ENCODE measurements around the gene IQUB.
"Not testable (repeated sequence)": the region's sequence is repeated elsewhere in the genome, so short reads cannot be mapped to it uniquely, and the experiment has no call there.

Gene IQUB

DNA sequence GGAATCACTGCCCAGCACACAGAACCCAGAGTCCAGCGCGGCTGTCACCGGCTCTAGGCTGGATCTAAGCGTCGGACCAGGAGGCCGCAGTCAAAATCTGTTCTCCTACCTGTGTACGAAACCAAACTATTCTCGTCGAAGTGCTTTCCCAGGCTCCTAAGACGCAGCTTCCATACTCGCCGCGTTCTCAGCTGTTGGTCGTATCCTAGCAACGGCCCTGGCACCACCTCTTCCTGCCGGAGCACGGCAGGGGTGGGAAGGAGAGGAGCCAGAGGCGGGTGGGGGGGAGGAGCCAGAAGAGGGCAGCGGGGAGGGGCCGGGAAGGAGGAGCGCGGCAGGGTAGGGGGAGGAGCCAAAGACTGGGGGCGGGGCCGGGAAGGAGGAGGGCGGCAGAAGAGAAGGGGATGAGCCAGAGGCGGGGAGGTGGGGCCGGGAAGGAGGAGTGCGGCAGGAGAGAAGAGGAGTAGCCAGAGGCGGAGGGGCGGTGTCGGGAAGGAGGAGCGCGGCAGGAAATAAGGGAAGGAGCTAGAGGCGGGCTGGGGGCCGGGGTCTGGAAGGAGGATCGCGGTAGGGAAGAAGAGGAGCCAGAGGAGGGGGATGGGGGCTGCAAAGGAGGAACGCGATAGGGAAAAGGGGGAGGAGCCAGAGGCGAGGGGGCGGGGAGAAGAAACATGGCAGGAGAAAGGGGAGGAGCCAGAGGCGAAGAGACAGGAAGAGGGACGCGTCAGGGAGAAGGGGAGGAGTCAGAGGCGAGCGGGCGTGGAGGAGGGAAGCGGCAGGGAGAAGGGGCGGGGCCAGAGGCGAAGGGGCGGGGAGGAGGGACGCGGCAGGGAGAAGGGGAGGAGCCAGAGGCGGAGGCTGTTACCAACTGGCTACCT is at the start of gene IQUB:
IQUB (minus strand) TSS at position 213 of the 878 bp plus-strand sequence. CDS start 22,255 bp downstream, outside the sequence.
- FAIRE-seq (peak; percentile 57), DNase-seq (ENCODE audit: insufficient read length, low spot score) (peak; percentile 85)

DNA sequence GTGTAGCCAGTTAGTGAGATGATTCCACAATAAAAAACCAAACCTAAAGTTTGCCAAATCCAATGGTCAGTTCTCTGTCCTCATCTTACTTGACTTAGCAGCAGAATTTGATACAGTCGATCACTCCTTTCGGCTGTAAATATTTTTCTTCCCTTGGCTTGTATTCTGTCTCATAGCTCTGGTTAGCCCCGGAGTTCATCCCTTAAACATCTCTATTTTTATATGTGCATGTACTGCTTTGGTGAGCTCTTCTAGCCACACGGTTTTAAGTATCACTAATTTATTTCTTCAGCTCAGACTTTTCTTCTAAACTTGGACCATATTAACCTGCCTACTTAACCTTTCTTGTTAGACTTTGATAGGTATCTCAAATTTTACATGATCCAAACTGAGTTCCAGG is 49.4 kb upstream of the IQUB start:
- FAIRE-seq, result no peak
- DNase-seq (ENCODE audit: insufficient read length, low spot score), result no peak

DNA sequence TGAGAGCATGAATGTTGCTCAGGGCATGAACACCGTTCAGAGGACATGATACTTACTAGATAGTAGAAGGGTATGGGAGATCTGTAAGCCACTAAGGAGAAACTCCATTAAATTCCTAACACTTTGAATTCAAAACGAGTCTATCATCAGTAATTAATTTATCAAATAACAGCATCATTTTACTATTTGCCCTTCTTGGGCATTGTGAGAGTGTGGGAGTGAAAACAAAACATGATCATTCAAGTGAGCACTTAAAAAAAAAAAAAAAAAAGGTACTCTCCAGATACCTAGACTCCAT is 46.7 kb upstream of the IQUB start:
- FAIRE-seq (no peak), DNase-seq (ENCODE audit: insufficient read length, low spot score) (no peak)

DNA sequence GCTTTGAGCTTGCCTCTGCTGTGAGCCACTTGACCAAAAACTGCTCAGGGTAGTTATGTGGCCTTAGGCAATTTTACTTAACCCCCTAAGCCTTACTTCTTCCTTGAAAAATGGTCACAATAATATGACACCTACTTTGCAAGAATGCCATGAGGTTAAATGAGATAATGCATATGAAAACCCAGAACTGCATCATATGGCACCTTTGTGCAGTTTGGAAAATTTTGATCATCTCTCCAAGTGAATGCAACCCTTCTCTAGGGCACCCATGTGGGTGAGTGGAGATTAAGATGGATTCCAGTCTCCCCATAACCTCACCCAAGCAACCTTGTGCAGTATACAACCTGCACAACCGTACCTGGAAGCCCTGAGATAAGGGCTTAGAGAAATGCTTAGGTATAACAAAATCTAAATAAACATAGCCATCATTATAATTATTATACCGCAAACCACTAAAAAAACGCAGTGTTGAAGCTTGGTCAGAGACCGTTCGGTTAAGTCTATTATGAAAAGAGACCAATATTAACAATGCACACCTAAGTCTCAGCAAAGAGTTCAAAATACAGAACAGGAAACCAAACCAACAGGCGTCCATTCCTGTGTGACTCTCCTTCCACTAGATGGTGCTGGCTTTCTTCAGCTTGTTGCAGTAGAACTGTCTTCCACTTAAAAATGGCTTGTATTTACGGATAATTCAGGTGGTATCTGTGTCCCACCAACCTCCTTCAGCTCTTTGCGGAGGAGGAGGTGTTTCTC is 46.2 kb upstream of the IQUB start:
- DNase-seq (ENCODE audit: insufficient read length, low spot score), result peak; percentile 8
- no peak for FAIRE-seq

DNA sequence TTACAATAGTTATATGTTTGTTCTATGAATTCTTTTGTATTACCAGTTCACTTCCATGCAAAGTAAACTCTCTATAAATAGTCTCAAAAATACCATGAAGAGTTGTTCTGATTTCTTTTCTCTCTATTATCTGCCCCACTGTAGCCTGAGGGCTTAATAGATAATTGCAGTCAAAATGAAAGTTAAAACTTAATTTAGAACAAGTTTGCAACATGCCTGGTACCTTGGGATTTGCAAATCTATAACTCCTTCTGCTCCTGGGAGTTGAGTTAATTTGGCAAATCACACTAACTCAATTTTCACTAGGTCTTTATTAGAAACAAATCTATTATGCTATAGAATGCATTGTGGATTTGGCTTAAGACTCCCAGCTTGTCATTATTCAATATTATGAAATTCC is 45.0 kb upstream of the IQUB start:
- FAIRE-seq, result no peak
- DNase-seq (ENCODE audit: insufficient read length, low spot score), result no peak

DNA sequence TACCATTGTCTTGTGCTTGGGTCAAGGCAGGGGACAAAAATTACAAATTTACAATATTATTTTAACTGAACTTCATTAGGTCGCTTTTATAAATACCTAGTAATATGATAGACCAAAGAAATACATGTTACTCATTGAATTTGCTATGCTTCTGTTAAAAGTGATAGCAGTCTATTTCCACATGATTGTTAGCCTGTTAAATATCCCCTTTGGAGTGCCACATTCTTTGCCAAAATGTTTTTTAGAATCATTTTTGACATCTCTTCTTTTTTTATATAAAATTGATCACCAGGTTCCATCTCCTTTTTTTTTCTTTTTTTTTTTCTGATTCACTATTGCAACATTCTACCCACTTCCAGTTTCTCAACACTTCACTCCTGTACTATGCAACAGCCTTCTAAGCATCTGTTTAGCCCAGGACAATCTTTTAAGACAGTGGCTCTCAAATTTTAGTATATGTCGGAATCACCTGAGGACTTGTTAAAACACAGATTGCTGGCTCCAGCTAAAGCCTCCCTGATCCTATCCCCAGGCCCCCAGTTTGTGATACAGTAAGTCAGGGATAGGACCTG is 39.6 kb upstream of the IQUB start:
- DNase-seq (ENCODE audit: insufficient read length, low spot score), result no peak
- FAIRE-seq, result no peak

DNA sequence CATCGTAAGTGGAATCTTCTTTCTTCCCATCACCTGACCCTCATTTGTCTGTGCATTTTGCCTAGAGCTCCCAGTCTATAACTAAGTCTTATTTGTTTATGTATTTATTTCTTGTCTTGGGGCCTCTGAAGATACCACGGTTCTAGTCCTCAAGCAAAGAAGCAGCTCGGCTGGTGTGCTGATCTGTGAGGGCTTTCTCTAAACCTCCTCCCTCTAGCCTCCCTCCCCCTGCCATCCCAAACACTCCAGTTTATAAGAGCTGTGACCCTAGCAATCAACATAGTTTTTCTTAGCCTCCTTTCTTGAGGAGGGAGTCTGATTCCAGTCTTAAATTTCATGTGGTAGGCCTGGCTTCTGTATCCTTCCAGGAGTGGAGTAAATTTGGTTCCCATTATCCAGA is 38.9 kb upstream of the IQUB start:
- DNase-seq (ENCODE audit: insufficient read length, low spot score) (no peak), FAIRE-seq (no peak)

DNA sequence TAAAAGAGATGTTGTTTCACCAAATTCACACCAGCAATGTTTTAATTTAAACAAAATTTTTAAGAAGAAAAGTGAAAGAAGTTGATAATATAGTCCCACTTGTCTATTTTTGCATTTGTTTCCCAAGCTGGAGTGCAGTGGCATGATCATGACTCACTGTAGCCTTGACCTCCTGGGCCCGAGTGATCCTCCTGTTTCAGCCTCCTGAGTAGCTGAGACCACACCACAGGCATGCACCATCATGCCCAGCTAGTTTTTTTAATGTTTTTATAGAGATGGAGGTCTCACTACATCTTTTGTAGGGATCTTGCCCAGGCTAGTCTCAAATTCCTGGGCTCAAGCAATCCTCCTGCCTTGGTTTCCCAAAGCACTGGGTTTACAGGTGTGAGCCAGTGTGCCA is 37.3 kb upstream of the IQUB start:
- FAIRE-seq, result no peak

DNA sequence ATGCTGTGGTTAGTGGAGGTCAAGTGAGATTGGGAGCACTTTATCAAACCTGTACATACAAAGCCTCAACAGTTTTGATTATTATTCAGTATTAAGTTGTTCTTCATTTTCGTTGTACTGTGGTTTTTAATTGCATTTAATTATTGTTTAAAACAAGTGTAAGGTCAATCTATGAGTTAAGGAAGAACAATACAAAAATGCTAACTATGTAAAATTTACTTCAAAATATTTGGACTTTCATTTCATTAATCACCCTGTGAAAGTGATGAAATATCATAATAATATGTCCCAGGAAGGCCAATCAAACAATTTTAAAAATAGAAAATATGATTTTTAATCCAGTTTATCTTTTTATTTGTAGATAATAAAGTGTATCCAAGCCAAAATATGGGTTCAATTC is 36.8 kb upstream of the IQUB start:
- DNase-seq (ENCODE audit: insufficient read length, low spot score), result no peak
- no peak for FAIRE-seq

More for the DNA sequence above, 37.3 kb upstream of the IQUB start:
- no peak for DNase-seq (ENCODE audit: insufficient read length, low spot score)

DNA sequence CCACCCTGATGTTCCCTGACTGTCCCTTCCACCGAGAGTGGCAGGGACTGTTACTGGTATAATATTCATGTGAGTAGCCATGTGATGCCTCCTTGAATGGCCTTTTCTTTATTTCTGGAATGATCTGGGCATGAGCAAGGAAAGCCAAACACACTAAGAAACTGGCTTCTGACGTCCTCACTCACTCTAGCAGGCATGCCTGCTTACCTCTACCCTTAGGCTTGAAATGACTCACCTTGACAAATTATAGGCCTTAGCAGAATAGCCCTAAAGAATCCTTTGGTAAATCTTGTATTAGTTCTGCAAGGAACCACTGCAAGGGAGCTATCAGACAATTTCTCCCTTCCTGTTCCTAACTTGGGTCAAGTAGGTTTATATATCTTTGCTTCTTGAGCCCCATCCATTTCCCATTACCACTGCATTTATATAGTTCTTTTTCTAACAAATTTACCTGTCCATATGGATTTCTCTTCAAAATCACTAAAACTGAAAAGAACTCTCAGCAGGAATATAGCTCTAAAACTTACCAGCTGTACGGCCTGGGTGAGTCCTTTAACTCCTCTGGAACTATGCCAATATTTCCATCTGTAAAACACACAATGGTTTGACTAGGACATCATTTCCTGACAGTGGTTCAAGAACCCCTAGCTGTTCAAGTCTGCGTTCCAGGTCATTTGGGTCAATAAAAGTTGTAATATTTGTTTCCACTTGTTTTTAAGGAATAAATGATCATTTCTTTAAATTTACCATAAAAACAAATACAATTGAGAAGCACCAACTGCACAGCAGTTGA is 36.2 kb upstream of the IQUB start:
- DNase-seq (ENCODE audit: insufficient read length, low spot score), result no peak

DNA sequence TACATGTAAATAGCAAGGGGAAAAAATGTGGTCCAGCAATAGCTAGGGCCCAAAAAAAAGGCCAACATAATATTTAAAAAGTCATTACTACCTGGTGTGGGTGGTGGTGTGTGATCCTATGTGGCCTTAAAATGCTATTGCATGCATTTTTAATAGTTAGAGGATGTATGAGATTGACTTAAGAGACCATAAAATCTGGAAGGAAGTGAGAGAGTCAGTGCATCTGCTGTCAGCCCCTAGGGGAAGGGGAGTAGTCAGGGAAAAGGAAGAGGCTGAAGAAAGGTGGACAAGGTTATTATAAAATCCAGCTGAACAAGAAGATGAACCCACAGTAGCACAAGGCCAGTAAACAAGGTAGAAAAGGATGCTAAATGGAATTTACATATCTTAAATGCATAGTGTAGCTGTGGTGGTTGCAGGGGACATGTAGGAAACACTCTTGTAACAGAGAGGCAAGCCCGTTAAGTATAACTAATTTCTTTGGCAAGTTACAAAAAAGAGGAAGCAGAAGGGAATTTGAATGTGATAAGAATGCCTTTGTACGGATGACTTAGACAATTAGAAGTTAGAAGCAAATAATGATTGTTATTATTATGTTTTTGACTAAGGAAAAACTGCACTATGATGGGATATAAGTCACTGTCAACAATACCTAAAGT is 35.1 kb upstream of the IQUB start:
- no peak for FAIRE-seq
- DNase-seq (ENCODE audit: insufficient read length, low spot score), result no peak

More for the DNA sequence above, 36.2 kb upstream of the IQUB start:
- FAIRE-seq, result no peak

DNA sequence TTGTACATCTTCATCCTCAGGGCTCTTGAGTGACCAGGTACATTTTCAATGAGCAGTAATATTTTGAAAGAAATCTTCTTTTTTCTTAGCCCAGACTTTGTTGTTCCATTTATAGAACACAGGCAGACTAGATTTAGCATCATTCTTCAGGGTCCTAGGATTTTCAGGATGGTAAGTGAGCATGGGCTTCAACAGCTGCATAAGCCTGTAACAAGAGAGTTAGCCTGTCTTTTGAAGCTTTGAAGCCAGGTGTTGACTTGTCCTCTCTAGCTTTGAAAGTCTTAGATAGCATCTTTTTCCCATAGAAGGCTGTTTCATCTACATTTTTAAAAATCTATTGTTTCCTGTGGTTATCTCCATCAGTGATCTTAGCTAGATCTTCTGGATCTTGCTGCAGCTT is 27.7 kb upstream of the IQUB start:
- FAIRE-seq, result no peak
- DNase-seq (ENCODE audit: insufficient read length, low spot score), result no peak

DNA sequence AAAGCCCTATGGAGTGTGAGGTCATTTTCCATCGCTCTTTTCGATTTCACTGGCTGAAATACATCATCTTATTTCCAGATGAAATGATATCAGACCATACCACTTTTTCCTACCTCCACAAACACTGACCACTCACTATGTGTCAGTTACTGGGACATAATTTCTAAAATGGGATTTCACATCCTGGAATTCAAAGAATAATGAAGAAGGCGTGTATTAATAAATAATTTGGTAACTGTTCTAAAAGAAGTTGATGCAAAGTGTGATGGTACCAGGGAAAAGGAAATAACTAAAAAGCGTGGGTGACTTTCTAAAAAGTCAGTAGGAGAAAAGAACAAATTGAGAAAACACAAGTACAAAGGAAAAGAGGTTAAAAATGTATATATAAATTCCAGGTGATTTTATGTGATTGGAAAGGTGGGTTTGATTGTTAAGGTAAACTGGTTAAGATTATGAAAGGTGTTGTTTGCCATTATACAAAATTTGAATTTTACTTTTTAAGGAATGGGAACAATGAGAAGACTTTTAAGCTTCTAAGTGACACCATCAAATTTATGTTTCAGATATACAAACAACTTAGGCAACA is 24.0 kb upstream of the IQUB start:
- no peak for FAIRE-seq
- no peak for DNase-seq (ENCODE audit: insufficient read length, low spot score)

DNA sequence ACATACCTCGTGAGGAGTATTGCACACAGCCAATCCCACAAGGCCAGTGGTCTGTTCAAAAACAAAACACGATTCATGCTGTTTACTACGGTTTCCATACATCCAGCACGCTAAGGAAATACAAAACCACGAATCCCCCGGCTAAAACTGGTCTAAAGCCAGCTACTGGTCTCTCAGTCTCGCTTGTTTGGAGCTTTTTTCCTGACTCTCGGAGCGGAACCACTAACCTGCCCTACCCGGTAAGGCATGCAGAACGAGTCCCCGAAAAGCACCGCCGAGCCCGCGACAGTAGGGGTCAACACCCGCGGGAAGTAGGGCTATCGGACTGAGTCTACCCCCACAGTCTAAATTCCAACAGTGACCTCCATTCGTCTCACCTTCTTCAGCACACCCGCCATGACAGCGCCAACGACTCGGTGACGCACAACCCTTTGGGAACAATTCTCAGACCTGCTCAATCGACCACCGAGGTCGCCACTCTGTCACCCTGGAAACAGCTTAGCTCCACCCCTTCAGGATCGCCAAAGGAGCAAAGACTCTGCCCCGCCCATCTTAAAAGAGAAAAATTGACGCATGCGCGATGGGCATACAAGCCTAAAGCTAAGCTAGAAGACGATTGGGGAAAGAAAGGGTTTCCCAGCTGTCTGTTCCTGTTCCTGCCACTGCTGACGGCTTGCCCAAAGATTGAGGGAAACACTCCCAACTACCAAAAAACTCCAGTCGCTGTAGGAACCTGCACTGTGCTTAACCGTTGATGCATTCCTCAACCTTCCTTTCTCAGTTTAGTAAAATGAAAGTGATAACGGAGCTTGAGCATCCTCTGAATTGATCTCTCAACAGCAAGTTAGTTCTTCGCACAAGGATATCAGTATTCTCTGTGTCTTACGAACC is 23.2 kb upstream of the IQUB start, which contains the start of gene NDUFA5:
NDUFA5 (minus strand) TSS at position 421 of the 891 bp plus-strand sequence; CDS start at position 398, 23 bp downstream.
- FAIRE-seq, result peak; percentile 44
- DNase-seq (ENCODE audit: insufficient read length, low spot score), result peak; percentile 75

DNA sequence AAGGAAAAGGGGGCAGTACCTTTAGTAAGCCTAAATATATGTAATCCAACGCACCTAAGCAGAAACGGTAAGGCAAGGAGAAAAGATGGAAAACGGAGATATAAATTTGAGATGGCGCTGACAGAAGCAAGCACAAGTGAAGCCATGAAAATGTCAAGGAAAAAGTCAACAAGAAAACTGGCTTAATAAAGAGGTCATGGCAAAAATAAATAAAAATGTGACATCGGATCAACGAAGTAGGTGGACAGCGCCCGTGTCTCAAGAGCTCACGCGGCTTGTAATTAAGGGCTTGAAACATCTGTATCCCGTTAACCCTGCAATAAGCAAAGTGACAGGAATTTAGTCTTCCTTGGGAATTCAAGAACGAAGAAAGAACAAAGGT is 22.6 kb upstream of the IQUB start:
- no peak for FAIRE-seq
- DNase-seq (ENCODE audit: insufficient read length, low spot score), result no peak

DNA sequence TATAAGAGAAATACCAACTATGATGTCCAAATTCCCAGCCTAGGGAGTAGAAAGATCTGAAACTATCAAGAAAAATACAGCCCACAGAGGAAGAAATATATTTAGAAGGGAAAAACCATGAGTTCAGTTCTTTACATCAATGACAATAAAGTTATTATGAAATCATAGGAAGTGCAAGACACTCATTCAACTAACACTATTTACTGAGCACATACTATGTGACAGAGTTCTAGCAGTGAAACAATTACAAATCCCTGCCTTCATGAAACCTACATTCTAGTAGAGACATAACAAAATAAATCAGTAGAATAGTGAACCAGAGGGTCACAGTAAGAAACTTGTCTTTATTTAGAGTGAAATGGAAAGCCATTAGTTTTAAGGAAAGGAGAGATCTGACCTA is 21.1 kb upstream of the IQUB start:
- FAIRE-seq, result no peak
- no peak for DNase-seq (ENCODE audit: insufficient read length, low spot score)

DNA sequence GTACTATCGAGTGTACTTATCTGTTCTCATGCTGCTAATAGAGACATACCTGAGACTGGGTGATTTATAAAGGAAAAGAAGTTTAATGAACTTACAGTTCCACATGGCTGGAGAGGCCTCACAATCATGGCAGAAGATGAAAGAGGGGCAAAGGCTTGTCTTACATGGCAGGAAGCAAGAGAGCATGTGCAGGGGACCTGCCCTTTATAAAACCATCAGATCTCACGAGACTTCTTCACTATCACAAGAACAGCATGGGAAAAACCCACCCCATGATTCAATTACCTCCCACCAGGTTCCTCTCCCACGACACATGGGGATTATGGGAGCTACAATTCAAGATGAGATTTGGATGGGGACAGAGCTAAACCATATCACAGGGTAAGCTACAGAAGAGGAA is 18.8 kb upstream of the IQUB start:
- DNase-seq (ENCODE audit: insufficient read length, low spot score) (no peak), FAIRE-seq (no peak)

DNA sequence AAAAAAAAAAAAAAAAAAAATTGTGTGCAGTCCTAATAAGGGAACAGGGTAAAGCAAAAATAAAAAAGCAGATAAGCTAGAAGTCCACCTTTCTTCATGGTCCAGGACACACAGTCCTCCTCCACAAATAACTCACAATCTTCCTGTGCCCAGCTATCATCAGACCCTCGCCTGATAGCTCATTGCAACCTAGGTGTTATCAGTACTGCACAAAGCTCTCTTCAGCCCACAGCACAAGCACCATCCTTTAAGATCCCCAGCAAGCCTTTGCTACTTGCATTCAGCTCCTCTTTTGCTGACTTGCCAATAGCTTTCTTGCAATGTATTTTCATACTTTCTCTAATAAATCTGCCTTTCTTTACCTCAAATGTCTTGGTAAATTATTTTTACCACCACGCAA is 18.2 kb upstream of the IQUB start:
- FAIRE-seq (no peak), DNase-seq (ENCODE audit: insufficient read length, low spot score) (no peak)

DNA sequence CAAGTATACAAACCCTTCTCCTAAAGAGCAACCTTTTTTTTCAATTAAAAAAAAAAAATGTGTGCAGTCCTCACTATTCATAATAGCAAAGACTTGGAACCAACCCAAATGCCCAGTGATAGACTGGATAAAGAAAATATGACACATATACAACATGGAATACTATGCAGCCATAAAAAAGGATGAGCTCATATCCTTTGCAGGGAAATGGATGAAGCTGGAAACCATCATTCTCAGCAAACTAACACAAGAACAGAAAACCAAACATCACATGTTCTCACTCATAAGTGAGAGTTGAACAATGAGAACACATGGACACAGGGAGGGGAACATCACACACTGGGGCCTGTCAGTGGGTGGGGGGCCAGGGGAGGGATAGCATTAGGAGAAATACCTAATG is 17.7 kb upstream of the IQUB start:
- not testable (repeated sequence) for FAIRE-seq

More for the DNA sequence above, 17.7 kb upstream of the IQUB start:
- DNase-seq (ENCODE audit: insufficient read length, low spot score), result not testable (repeated sequence)
